ENCODE data around the gene CALML3. TPM values are rescaled to one million over a fixed set of nuclear protein-coding genes. Genes with fewer than 3 reads are reported as not detected.

CALML3 gene
- total RNA-seq, 1 experiment from 2014 or later = not detected

DNA sequence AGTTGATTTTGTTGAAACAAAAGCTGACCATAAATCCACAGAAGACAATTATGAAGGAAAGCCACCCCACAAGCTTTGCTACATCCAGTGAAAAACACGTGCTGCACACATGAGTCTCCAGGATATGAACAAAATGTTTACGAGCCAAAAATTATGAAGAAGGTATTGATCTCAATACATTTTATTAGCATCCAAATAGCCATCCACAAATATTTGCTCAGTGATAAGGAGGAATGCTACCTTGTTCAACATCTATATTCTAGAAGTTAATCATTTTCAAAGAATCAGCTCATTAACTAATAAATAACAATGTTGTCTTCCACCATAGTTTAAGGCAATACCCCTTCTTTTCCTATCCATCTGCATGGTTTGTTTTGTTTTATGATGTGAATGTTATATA lies 42.7 kb downstream of the CALML3 start:
- no peak for DNase-seq (ENCODE audit: low read depth)

GRCh38 chr10:5568984-5569383 lies 44.2 kb downstream of the CALML3 start:
- DNase-seq (ENCODE audit: low read depth) = no peak

DNA sequence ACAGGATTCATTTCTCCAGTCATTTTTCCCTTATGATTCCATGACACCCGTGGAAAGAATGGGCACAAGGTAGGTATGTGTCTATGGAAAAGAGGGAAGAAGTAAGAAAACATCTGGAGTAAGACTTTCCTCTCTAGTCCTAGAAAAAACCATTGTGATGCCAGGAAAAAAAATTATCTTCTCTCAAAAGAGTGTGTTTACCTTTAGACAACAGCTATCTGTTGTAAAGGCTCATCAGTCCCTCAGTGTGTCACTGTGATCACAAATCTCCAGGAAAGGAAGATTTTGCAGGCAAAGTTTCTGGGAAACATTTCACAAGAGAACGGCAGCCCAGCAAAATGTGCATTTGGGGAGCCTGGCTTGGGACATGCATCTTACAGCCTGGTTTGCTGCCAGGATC lies 44.8 kb downstream of the CALML3 start:
- DNase-seq (ENCODE audit: low read depth) = no peak

DNA sequence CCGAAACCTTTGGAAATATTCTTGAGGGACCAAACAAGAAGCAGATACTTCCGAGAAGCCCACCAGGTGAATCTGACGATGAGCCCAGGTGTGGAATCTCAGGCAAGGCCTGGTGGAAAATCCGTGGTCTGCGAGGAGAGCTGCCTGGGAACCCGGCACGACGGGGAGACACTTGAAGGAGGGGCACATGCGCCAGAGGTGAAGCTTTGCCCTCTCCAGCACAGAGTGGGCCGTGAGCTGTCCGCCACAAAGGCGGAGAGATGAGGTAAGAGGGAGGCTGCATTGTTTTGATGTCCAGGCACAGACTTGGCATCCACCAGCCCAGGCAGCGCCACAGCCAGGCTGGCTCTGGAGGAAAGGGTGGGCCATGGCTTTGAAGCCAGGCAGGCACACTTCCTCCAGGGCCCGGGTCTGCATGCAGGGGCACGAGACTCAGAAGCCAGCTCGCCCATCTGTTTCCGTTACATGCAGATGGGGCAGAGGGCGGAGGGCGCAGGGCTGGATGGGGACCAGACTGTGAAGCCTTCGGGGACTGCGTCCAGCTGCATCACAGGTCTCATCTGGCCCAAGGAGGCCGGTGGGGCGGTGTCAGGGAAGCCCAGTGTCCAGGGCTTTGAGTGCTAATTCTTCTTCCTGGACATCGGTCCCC lies 45.4 kb downstream of the CALML3 start:
- DNase-seq (ENCODE audit: low read depth) = no peak

GRCh38 chr10:5570979-5571810 lies 46.4 kb downstream of the CALML3 start:
- DNase-seq (ENCODE audit: low read depth) = no peak

- DNase-seq (ENCODE audit: low read depth) = no peak
These were observed 47.1 kb downstream of the CALML3 start for GRCh38 chr10:5571826-5572225.

- DNase-seq (ENCODE audit: low read depth) = no peak
These were observed 48.7 kb downstream of the CALML3 start for GRCh38 chr10:5573319-5573950.

- DNase-seq (ENCODE audit: low read depth) = no peak
These were observed 49.3 kb downstream of the CALML3 start for GRCh38 chr10:5573968-5574641.

GRCh38 chr10:5574642-5575131 lies 49.9 kb downstream of the CALML3 start:
- no peak for DNase-seq (ENCODE audit: low read depth)

- no peak for DNase-seq (ENCODE audit: low read depth)
These were observed 50.4 kb downstream of the CALML3 start for GRCh38 chr10:5575144-5575481.

- DNase-seq (ENCODE audit: low read depth) = peak; percentile 88
These were observed 50.9 kb downstream of the CALML3 start for GRCh38 chr10:5575482-5576153.

- DNase-seq (ENCODE audit: low read depth) = no peak
These were observed 51.5 kb downstream of the CALML3 start for GRCh38 chr10:5576154-5576748.

Other genes with a start within 250 kb of the CALML3 start
- not detected in 2 replicates for gene UCN3, start 160.0 kb upstream of the CALML3 start, total RNA-seq (2014; rRNA removed; shearing (Covaris generic))
- 1.2 and 1.4 TPM in 2 replicates for gene TUBAL3, start 120.1 kb upstream of the CALML3 start, total RNA-seq (2014; rRNA removed; shearing (Covaris generic))
- 244 and 263 TPM in 2 replicates for gene NET1, start 112.4 kb upstream of the CALML3 start, total RNA-seq (2014; rRNA removed; shearing (Covaris generic))
- gene CALML5, start 25.4 kb upstream of the CALML3 start, total RNA-seq (2014; rRNA removed; shearing (Covaris generic)) = not detected in 2 replicates
- 11.5 and 11.7 TPM in 2 replicates for gene ASB13, start 141.6 kb downstream of the CALML3 start, total RNA-seq (2014; rRNA removed; shearing (Covaris generic))
- 71.9 and 92.0 TPM in 2 replicates for gene TASOR2, start 159.9 kb downstream of the CALML3 start, total RNA-seq (2014; rRNA removed; shearing (Covaris generic))